Keratinocyte (primary cell): ENCODE data around the gene OR1S1.

Source experiments
- CTCF ChIP-seq, 3 experiments: IDR thresholded peaks in 1 of 3; conservative IDR thresholded peaks in 1 of 3; optimal IDR thresholded peaks in 1 of 3; 2 replicates in 2 of 3; 3 replicates in 1 of 3; pipeline versions ENCODE3 to v1.5.1; 2011; ENCODE audit warnings: low read length in 3 of 3, mild to moderate bottlenecking in 3 of 3, moderate library complexity in 2 of 3, control low read depth in 1 of 3, inconsistent platforms in 1 of 3; ENCODE audit not compliant: insufficient read depth in 2 of 3; ENCODE audit errors: extremely low read depth in 1 of 3
- EZH2 ChIP-seq: IDR thresholded peaks from one replicate; pipeline ENCODE4 v1.6.1; 2012; ENCODE audit warnings: inconsistent platforms, mild to moderate bottlenecking, low read length, moderate library complexity

GRCh38 chr11:58192229-58192628 is 20.3 kb upstream of the OR1S1 start:
- TF ChIP-seq CTCF (optimal IDR thresholded peaks at IDR 0.05 in 1 of 3, IDR thresholded peaks at IDR 0.05 in 1 of 3, conservative IDR thresholded peaks at IDR 0.05 in 1 of 3; ENCODE audit: extremely low read depth in 1 of 3, insufficient read depth in 2 of 3, low read length in 3 of 3) (no peak), EZH2 (no peak)
